Urinary bladder (tissue), 4 donors: ENCODE data around the gene OR10A3. TPM values are rescaled to one million over a fixed set of nuclear protein-coding genes. Genes with fewer than 3 reads are reported as not detected.

Experiments used
- DNase-seq: peaks from one replicate; pipeline ENCODE4 v3.0.0-alpha.2; 2015; ENCODE audit errors: extremely low spot score
- H3K27ac ChIP-seq: one replicate; pipeline ENCODE4 v1.5.1; 2013; ENCODE audit warnings: low read depth, mild to moderate bottlenecking, moderate library complexity
- H3K36me3 ChIP-seq: one replicate; pipeline ENCODE4 v1.6.1; 2013; ENCODE audit warnings: mild to moderate bottlenecking, moderate library complexity; ENCODE audit not compliant: insufficient read depth
- H3K4me1 ChIP-seq: one replicate; pipeline ENCODE4 v1.6.1; 2013; ENCODE audit warnings: mild to moderate bottlenecking, moderate library complexity; ENCODE audit not compliant: insufficient read depth
- H3K4me3 ChIP-seq: one replicate; pipeline ENCODE4 v1.5.1; 2013; ENCODE audit warnings: low read depth, low read length
- WGBS: extraction: QIAGEN DNeasy Blood & Tissue Kit; methylation state at CpG from one replicate; pipeline ENCODE4 v1.1.7; 2013; 5-methylcytosine and 5-hydroxymethylcytosine counted together
- polyA plus RNA-seq: library from polyadenylated mRNA; stranded (reverse); fragments of 200-250 nt; gene quantifications from one replicate; pipeline ENCODE4 v1.2.3, GENCODE V29; 2013
- total RNA-seq: library from RNA; depleted of rRNA; stranded (reverse); fragments of >200 nt; gene quantifications from one replicate; pipeline ENCODE4 v1.2.3, GENCODE V29; 2014
- donor health status: healthy with polysubstance abuse.
- donor health status: healthy.

OR10A3 gene
- total and polyA plus RNA-seq, 2 donors, result not detected

DNA sequence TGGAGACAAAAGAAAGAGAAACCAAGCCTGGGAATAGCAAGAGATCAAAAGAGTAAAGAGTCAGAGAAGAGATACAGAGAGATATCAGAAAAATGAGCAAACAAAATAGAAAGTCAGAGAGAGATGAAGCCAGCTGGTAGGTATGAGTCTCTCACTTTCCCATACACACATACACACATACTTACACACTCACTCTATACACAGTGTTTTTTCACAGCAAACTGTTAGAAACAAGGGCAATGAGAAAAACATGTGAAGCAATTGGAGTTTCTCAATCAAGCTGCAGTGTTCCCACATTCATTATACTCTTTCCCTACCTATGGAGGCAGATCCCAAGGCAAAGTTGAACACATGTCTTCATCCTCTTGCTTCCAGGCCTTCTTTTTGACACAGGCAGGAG lies 26.3 kb upstream of the OR10A3 start:
- H3K27ac ChIP-seq, result no peak overlapping the region
- DNase-seq, result no peak

DNA sequence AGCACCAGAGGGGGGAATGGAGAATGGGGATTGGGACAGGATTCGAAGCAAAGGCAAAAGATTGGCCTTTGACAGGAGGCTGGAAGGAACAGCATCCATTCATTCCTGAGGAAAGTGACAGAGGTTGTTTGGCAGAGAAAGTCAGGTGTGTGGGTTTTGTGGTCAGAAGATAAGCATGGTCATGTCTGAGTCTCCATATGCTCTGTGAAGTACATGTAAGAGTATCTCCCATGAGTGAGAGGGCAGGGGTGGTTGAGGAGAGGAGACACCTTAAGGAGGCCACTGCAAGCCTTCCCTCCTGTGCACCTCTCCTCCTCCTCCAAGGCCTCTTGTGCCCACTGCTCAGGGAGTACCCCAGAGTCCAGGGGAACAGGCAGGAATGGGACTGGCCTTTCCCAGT lies 25.6 kb upstream of the OR10A3 start:
- no peaks in the 10 kb centered on the region for H3K4me1 ChIP-seq
- 79% methylated on average over 1 of the region's 1 CpG for WGBS
- H3K36me3 ChIP-seq, result no peaks in the 10 kb centered on the region
- no peak for DNase-seq
- H3K4me3 ChIP-seq, result no peak overlapping the region
- H3K27ac ChIP-seq, result no peak overlapping the region

More for the DNA sequence above, 26.3 kb upstream of the OR10A3 start:
- no peaks in the 10 kb centered on the region for H3K36me3 ChIP-seq
- no peaks in the 10 kb centered on the region for H3K4me1 ChIP-seq
- no peak overlapping the region for H3K4me3 ChIP-seq

DNA sequence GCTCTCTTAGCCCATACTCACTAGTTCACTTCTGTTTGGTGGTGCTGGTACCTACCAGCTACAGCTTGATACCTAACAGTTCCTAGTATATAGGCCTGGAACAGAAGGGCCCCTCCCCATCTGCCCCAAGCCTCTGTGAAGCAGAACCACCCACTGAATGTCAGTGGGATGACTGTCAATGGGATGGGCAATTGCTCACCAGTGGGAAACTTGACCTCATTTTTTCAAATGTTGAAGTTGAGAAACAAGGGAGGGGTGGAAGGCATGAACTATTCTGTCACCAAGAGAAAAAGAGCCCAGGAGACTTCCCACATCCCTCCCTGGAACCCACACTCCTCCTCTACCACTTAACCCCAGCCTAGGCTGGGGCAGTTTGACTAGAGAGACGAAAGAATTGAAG lies 23.9 kb upstream of the OR10A3 start, which contains the start of gene NLRP10:
TSS of gene NLRP10 (minus strand) at position 62 of the 400 bp plus-strand sequence. CDS start 1,952 bp downstream, outside the sequence.
- H3K4me3 ChIP-seq, result no peak within 1 kb of the TSS
- no peaks in the 10 kb centered on the region for H3K36me3 ChIP-seq
- no peaks in the 10 kb centered on the region for H3K4me1 ChIP-seq
- DNase-seq, result no peak
- 85% methylated on average over 1 of the region's 1 CpG for WGBS
- H3K27ac ChIP-seq, result no peak within 1 kb of the TSS

DNA sequence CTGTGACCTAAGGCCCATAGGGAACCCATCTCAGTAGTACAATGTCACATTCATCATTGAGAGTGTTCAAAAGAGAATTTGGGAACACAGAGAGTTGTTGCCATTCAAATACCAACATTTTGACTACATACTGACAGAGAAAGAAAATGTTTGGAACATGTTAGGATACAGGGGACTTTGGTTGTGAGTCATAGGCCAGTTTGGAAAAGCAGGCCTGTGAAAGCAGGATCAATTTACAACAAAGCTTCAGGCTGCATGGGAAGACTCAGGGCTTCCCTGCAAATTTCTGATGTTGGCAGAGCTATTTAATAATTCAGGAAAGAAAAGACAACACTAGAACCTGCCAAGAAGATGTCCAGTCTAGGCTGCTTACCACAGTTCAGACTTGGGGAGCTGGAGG lies 23.4 kb upstream of the OR10A3 start:
- no peaks in the 10 kb centered on the region for H3K36me3 ChIP-seq
- H3K27ac ChIP-seq, result no peak overlapping the region
- DNase-seq, result no peak
- H3K4me1 ChIP-seq, result no peaks in the 10 kb centered on the region
- no peak overlapping the region for H3K4me3 ChIP-seq

DNA sequence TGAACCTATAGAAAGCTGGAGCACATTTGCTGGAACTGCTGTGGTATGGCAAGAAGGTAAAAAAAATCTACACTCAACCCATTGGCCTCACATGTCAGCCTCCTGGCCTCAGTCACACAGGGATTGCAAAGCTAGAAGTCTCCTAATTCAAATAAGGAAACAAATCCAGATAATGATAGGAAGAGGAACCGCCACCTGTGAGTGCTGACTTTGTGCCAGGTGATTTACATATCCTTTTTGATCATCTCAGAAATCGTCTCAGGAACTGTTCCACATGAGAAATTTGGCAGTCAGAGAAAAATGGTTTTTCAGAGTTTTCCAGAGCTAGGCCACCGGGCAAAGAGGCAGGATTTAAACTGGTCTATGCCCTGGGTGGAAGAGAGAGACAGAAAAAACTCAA lies 22.8 kb upstream of the OR10A3 start:
- no peak for DNase-seq
- WGBS, result 58% methylated on average over 3 of the region's 3 CpGs
- Histone ChIP-seq H3K4me1 (no peaks in the 10 kb centered on the region), H3K4me3 (no peak overlapping the region), H3K36me3 (no peaks in the 10 kb centered on the region), H3K27ac (no peak overlapping the region)

DNA sequence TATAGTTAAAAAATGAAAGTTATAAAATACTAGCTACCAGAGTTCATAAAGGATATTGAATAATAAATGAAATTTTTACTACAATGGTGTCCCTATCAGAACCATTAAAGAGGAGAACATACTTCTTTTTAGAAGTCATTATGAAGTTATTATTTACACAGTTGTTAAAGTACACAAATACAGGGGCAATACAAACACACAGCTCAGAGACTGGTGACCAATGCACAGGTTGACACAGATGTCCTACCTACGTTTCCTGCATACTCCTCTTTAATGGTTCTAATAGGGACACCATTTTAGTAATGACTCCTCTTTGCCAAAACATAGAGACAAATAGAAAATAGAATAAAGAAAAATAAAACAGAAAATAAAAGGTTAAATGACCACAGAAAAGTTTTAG lies 13.7 kb upstream of the OR10A3 start:
- H3K4me1 ChIP-seq, result no peaks in the 10 kb centered on the region
- no peak overlapping the region for H3K4me3 ChIP-seq
- DNase-seq, result no peak
- H3K36me3 ChIP-seq, result no peaks in the 10 kb centered on the region
- WGBS, result 75% methylated on average over 1 of the region's 1 CpG
- no peak overlapping the region for H3K27ac ChIP-seq

DNA sequence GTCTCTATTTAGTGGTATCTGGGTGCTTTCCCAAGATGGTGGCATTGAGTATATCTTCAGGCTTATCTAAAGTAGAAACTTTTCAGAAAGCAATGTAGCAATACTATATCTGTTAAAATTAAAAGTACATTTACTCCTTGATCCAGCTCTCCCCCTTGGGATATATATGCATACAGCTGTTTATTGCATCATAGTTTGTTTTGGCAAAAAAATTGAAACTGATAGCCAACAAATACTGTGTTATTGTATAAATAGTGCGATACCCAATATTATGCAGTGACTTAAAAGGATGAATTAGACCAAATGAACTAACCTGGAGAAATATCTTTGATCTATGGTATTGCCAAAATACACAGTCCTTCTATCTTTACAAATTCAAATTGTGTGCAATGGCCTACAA lies 8.4 kb upstream of the OR10A3 start:
- no peaks in the 10 kb centered on the region for H3K36me3 ChIP-seq
- no peaks in the 10 kb centered on the region for H3K4me1 ChIP-seq
- no peak overlapping the region for H3K27ac ChIP-seq
- H3K4me3 ChIP-seq, result no peak overlapping the region
- no peak for DNase-seq
- 73% methylated on average over 1 of the region's 1 CpG for WGBS

DNA sequence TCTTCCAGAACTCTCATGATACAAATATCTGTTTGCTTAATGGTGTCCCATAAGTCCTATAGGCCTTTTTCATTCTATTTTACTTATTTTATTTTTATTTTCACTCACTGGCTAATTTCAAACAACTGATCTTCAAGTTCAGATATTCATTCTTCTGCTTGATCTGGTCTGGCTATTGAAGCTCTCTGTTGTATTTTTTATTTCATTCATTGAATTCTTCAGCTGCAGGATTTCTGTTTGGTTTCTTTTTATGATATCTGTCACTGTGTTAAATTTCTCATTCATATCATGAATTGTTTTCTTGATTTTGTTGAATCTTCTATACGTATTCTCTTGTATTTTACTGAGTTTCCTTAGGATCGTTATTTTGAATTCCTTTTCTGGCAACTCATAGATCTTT lies 2.6 kb upstream of the OR10A3 start:
- WGBS, result 87% methylated on average over 2 of the region's 2 CpGs
- DNase-seq, result no peak
- Histone ChIP-seq H3K4me1 (no peaks in the 10 kb centered on the region), H3K4me3 (no peak overlapping the region), H3K27ac (no peak overlapping the region), H3K36me3 (no peaks in the 10 kb centered on the region)

DNA sequence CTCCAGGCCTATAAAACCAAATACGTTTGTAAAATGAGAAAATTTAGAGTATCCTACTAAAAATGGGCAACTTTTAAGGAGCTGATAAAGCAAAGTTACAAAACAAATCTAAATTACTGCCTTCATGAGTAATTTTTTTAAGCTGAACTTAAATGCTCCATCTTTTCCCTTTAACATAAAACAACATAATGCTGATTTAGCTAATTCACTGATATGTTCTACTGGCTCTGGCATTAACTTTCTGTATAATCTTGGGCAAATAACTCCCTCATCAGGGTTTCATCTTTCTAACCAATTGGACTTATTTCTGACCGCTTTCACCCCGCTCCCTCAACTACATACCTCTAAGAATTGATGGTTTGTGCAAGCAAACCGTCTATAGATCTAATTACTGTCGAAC lies 362 bp downstream of the OR10A3 start:
- DNase-seq, result no peak
- H3K4me3 ChIP-seq, result no peak overlapping the region
- 66% methylated on average over 5 of the region's 5 CpGs for WGBS
- H3K4me1 ChIP-seq, result no peaks in the 10 kb centered on the region
- H3K36me3 ChIP-seq, result no peaks in the 10 kb centered on the region
- H3K27ac ChIP-seq, result no peak overlapping the region

DNA sequence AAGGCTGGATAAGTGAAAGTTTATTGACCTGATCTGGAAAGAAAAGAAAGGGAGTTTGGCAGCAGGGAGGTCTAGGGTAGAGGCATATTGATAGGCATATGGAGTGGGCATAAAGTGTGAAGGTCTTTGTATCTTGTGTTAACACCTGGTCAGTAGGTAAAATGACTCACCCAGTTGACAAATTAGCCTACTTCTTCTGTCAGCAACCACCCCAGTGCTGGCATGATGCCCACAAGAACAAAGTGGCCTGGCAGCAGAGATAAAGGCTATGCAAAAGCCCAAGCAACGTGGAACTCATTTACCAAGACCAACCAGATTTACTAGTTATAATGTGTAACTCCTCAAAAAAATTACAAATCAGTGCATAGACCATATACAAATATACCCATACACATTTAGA lies 4.9 kb downstream of the OR10A3 start:
- no peak for DNase-seq
- Histone ChIP-seq H3K36me3 (no peaks in the 10 kb centered on the region), H3K4me1 (no peaks in the 10 kb centered on the region), H3K4me3 (no peak overlapping the region), H3K27ac (no peak overlapping the region)
- WGBS, result 40% methylated on average over 1 of the region's 1 CpG

DNA sequence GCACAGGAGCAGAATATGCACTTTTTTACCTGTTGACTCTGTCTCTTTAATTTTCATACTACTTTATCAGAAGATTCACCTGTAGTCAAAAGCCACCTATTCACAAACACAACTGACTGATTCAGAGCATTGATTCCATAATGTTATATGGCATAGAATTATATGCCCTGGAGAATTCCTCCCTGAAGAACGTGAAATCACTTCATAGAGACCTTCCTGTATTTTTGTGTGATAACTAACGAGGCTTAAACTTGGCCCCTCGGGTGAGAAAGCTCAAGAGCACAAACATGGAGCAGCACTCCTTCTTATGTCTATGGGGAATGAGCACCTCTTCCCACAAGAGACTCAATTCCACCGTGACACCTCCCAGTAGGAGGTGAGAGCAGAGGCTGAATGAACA lies 10.3 kb downstream of the OR10A3 start, which contains the start of gene OR10A6:
TSS of gene OR10A6 (minus strand) at position 101 of the 400 bp plus-strand sequence. CDS start 2,606 bp downstream, outside the sequence.
- no peaks in the 10 kb centered on the region for H3K36me3 ChIP-seq
- DNase-seq, result no peak
- H3K4me3 ChIP-seq, result no peak within 1 kb of the TSS
- WGBS, result 74% methylated on average over 4 of the region's 4 CpGs
- no peak within 1 kb of the TSS for H3K27ac ChIP-seq
- H3K4me1 ChIP-seq, result no peaks in the 10 kb centered on the region

DNA sequence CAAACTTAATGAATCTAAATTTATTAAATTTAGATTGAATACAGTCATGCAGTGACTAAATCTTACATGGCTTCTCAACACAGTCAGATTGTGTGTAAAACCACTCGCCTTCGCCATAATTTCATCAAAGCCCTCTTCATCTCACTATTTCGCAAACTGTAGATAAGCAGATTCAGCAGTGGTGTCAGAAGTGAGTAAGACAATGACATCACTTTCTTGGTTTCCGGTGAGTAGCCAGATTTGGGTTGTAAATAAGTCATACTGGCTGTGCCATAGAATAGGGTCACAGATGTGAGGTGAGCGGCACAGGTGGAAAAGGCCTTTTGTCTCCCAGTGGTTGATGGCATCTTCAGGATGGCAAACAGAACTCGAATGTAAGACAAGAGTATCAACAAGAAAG lies 13.9 kb downstream of the OR10A3 start:
- no peak overlapping the region for H3K4me3 ChIP-seq
- no peak for DNase-seq
- H3K36me3 ChIP-seq, result no peaks in the 10 kb centered on the region
- WGBS, result 84% methylated on average over 6 of the region's 6 CpGs
- no peaks in the 10 kb centered on the region for H3K4me1 ChIP-seq
- H3K27ac ChIP-seq, result no peak overlapping the region

DNA sequence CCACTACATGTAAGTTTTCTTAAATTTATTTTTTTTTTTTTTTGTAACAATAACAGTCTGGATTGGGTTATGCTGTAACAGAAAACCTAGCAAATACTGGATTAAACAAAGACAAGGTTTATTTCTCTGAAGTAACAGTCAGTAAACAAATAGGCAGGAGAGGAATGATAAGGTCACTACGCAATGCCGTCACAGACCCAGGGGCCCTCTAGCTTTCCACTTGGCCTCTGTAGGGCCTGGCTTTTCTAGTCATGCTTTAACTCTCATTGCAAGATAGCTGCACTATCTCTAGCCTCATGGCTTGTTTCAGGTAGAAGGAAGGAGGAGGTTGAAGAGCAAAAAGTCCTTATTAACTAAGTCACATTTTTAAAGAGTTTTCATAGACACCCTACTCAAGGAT lies 17.0 kb downstream of the OR10A3 start:
- no peaks in the 10 kb centered on the region for H3K4me1 ChIP-seq
- no peak for DNase-seq
- 46% methylated on average over 2 of the region's 2 CpGs for WGBS
- H3K36me3 ChIP-seq, result no peaks in the 10 kb centered on the region
- no peak overlapping the region for H3K4me3 ChIP-seq
- H3K27ac ChIP-seq, result no peak overlapping the region

DNA sequence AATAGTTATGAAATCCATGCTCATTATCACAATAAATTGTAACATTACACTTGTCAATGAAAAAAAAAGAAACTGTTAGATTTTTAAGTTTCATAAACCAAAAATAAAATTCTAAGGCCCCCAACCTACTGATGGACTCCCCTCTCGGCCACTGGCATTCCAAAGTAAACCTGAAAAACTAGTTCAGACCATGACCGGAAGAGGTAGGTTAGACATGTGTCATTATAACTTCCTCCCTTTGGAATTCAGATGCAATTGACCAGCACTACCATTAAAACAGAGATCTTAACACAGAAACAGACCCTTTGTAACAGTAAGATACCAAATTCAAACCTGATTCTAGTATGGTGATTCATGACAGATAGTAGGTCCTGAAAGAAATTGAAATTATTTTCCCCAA lies 23.4 kb downstream of the OR10A3 start:
- Histone ChIP-seq H3K4me3 (no peak overlapping the region), H3K4me1 (no peaks in the 10 kb centered on the region), H3K27ac (no peak overlapping the region), H3K36me3 (no peaks in the 10 kb centered on the region)
- WGBS, result 73% methylated on average over 2 of the region's 2 CpGs
- no peak for DNase-seq

DNA sequence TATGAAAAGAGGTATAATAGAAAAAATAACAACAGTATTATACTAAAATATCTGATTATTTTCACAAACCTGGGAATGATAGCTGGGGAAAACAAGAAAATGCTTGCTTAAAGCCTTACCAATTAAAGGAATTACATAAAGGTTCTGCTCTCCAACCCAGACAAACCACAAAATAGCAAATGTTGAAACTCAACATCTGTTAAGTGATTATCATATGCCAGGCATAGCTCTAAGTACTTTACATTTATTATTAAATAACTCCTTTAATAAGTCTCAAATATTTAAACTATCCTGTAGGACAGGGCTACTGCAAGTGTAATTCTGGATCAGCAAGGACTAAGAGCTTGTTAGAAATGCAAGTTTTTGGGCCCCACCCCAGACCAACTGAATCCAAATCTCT lies 30.5 kb downstream of the OR10A3 start:
- no peaks in the 10 kb centered on the region for H3K36me3 ChIP-seq

More for the DNA sequence above, 30.5 kb downstream of the OR10A3 start:
- no peak overlapping the region for H3K27ac ChIP-seq
- H3K4me3 ChIP-seq, result no peak overlapping the region
- H3K4me1 ChIP-seq, result no peaks in the 10 kb centered on the region
- no peak for DNase-seq
